GM18511 (cell line): ENCODE data around the gene MMEL1.

Experiments
- ATAC-seq: cut with Tn5 transposase; IDR thresholded peaks from one replicate; pipeline ENCODE4 v1.9.1; 2021; ENCODE audit warnings: mild to moderate bottlenecking, moderate library complexity; ENCODE audit not compliant: unreplicated experiment

Gene MMEL1

DNA sequence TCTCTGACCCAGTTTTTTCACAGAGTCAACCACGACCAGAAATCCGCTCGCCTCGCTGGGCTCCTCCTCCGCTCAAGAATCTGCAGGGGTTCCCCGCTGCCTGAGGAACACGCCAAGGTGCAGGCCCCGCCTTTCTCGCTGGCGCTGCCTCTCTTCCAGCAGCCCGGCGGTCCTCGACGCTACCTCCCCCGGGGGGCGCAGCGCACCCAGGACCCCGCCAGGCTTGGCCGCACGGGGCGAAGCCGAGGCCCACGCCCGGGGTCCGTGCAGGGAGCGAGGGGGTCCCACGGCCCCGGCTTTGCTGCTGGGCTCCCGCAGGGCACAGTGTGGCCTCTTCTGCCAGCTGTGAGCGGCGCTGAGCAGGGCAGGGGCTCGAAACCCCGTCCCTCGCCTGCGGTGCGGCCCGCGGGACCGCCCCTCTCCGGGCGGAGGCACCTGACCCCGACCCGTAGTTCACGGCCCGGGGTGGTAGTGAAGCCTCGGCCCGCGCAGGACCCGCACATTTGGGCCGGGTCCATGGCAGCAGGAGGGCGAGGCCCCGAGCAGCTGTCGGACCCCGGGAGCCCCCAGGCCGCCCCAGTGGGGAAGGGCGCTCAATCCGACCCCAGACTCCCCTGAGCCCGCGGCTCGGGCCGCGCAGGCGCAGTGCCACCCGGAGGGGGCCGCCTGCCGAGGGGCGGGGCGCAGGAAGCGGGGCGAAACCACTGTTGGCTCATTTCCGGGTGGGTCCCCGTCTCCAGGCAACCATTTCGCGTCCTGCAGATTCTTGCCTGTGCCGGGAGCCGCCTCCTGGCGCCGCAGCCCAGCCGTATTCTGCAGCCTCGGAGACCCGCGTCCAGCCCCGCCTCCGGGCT lies 10.0 kb upstream of the MMEL1 start:
- ATAC-seq, result peak; percentile 89

DNA sequence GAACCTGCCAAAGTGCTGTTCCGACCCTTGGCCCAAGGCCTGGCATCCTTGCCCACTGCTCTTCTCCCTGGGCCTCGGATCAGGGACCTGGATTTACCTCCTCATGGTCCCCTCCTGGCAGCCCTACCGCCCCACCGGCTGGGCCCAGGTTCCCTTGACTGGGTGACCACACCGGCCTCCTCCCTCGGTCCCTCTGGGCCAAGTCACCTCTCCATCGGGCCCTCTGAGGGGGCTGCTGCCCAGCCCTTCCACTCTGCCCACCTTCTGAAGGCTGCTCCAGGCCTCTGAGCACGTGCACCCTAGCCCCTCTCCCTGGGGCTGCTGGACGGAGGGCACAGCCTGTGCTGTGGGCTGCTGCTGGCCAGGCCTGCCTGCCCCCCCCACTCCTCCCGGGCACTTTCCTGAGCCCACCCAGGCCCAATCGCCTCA lies 9.3 kb upstream of the MMEL1 start:
- ATAC-seq, result peak; percentile 2

DNA sequence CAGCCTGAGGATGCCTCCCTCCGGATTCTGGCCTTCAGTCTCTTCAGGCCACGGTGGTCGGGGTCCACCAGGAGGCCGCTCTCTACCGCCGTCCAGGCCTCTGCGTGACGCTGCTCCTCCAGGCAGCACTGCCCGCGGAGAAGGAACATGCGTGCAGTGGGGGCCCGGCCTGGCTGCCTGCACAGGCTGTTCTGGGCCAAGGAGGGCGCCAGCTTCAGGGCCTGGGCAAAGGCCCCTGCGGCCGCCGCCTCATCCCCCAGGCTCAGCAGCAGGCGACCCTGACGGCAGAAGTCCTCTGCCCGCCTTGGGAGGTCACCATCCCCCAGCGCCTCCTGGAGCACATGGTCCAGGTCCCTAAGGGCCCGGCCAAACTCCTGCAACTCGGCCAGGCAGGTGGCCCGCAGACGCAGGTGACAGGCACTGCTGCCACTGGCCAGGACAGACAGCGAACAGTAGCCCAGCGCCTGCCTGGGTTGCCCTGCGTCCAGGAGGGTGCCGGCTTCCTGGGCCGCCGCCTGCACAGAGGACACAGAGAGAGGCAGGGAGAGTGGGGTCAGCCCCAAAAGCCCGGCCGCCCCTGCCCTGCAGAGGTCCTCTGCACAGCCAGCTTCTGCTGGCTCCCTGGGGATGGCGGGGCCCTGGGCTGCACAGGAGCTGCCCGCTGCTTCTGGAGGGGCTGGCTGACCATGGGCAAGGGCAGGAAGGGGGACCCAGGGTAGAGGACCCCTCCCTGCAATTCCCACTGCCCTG lies 8.7 kb upstream of the MMEL1 start:
- ATAC-seq, result no peak

DNA sequence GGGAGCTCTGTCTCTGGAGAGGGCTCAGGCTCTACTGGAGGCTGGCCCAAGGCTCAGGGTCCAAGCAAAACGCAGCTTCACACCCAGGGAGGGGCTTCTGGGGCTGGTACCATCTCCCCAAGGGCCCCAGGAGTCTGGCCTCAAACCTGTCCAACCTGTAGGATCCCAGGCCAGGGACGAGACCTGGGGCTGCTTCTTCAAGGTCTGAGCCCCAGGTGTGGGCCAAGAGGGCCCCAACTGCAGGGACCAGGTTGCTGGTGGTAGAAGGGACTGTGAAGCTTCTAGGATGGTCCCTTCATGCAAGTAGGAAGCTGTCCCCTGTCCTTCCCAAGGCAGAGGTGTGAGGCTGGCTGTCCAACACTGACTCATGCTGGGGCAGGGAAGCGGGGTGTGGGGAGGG lies 7.8 kb upstream of the MMEL1 start:
- no peak for ATAC-seq

DNA sequence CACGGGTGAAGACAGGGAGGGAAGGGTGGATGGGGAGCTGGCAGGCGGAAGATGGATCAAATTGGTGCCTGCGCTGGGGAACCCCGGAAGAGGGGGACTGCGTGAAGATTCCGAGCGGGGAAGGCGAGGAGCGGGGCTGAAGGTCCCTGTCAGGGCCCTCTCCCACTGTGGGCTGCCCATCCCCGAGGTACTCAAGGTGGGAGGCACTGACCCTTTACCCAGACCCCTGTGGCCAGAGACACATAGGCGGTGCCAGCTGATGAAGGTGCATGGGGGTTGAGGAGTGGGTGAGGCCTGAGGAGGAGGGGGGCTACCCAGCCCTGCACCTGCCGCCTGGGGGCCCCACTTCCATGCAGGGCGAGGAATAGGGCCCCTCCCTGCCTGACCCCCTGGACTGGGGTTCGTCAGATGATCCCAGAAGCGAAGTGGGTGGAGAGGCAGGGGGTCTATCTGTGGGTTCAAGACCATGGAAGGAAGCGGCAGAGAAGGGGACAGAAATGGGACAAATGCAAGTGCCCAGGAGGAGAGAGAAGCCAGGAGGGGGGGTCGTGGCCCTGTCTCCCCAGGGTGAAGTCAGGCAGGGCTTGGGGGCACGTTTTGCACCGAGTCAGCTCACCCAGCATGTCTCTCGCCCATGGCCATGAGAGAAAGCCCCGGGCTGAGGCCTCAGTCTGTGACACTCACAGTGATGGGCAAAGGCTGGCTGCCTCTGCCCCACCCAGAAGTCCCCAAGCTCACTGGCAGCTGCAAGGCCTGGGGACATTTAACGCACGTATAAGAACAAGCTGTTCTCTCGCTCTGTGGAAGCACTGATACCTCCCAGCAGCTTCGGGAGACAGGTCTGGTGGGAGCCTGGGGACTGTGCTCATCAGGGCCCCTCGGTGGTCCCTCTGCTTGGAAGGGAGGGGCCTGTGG lies 7.0 kb upstream of the MMEL1 start:
- no peak for ATAC-seq

DNA sequence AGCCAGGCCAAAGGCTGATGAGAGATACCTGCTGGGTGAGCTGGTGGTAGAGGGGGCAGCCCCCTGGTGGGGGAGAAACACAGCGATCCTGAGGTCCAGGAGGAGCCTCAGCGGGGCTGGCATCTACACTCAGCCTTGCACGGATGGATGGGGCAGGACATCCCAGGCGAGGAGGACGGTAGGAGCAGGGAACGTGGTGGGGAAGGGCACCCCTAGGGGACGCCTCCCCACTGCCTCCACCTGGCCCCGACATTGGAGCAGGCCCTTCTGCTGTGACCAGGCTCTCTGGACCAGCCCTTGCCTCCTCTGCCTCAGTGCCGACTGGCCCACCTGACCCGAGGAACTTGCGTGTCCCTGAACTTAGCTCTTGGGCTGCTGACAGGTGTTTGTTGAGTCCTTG lies 6.4 kb upstream of the MMEL1 start:
- no peak for ATAC-seq

DNA sequence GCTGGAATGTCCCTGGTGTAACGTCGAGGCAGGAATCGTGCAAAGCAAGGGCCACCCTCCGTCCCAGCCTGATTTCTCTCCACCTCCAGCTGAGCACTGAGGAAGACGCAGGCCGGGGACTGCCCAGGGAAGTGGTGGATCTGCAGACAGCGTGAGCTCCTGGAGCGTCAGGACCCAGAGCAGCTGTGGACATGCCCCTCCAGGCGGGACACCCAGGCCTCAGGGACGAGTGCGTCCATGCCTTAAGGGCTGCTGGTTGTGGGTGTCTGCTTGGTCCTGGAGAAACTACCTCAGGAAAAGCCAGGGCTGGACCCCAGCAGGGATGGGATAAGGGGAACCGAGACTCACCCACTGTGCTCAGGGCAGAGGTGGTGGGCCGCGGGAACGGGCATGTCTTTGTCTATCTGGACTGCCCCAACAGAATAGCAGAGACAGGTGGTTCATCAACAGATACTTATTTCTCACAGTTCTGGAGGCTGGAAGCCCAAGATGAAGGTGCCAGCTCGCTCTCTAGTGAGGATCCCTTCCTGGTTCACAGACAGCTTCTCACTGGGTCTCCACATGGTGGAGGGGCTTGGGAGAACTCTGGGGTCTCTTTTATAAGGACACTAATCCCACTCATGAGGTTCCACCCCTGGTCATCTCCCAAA lies 5.8 kb upstream of the MMEL1 start:
- no peak for ATAC-seq

DNA sequence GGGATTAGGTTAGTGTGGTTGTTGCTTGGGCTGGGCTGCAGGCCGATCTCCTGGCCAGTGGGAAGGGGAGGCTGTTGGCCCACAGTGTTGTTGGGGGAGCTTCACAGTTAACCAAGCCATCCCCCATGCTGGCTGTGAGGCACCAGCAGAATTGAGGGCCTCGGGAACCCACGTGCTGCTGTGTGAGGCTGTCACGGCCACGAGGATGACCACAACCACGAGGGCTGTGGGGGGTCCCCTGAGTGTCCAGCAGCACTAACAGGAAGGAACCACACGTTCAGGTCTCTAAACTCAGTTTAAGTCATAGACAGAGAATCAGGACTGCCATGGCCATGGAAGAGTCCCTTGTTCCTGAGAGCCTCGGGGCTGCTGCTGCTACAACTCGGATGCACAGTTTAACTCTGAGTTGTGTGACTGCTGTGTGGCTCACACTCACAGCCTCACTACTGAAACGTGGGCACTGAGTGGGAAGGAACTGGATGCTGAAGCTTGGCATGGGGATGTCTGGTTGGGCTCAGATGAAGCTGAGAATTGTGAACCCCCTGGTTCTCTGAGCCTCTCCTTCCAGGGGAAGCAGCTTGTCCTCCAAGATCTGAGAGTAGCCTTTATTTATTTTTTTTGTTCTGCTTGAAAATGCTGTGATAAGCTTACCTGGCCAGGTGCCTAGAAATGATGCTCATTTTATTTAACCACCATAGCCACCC lies 4.8 kb upstream of the MMEL1 start:
- no peak for ATAC-seq

DNA sequence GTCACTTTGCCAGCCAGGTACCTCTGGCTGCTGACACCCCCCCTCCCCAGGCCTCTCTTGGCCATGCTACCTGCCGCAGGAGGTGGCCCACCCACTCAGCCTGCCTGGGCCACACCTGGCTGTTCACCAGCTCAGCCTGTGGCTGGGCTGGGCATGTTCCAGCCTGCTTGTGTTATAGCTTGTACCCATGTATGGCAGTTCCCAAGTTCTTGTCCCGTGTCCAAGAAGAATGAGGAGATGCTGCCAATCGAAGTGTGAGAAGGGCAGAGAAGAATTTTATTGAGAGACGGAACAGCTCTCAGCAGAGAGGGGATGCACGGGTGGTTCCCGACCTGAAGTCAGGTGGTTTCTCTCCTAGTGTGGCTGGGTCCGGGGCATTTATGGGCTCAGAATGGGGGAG lies 3.9 kb upstream of the MMEL1 start:
- no peak for ATAC-seq

DNA sequence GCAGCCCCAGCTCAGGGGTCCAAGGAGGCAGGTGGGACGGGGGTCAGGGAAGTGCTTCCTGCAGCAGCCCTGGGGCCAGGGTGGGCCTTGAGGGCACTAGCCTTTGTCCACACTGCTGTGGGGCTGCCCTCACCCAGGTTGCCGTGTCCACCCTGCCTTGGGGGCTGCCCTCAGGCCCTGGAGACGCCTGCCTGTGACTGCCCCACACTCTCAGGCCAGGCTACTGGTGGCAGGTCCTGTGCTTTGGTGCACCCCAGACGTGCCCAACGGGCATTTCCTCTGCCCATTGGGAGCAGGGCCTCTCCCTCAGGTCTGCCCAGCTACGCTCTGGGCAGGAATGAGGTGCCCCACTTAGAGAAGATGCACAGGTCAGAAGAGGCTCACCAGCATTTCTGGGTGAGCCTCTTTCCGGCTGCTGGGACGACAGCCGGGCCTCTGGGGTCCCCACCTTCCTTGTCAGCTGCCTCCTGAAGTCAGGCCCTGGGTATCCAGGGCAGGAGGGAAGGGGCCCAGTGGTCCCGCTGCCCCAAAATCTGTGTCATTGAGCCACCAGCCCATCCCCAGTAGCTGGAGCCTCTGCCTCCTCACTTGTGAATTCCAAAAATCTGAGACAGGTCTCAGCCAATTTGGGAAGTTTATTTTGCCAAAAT lies 2.7 kb upstream of the MMEL1 start:
- no peak for ATAC-seq

DNA sequence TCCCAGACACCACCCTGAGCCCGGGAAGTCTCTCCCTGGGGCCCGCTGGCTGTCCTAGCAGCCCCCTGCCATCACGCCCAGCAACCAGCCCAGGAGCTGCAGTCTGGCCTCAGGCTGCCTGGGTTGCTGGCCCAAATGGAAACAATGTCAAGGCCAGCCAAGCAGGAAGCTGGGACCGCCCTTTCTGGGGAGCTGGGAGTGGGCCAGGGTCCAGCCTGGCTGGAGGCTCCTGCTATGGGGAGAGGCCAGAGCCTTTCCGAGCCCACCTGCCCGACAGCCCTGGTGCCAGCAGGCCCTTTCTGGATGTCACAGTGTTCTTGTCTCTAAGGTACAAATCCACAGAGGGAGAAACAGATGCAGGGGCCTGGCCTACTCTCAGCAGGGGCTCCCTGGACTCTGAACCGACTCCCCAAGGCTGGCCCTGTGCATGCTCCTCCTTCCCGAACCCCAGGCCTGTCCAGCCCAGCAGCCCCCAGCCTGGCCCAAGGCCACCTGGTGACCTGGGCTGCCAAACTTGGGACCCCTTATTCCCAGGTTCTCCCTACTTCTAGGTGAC lies 1.2 kb upstream of the MMEL1 start:
- no peak for ATAC-seq

DNA sequence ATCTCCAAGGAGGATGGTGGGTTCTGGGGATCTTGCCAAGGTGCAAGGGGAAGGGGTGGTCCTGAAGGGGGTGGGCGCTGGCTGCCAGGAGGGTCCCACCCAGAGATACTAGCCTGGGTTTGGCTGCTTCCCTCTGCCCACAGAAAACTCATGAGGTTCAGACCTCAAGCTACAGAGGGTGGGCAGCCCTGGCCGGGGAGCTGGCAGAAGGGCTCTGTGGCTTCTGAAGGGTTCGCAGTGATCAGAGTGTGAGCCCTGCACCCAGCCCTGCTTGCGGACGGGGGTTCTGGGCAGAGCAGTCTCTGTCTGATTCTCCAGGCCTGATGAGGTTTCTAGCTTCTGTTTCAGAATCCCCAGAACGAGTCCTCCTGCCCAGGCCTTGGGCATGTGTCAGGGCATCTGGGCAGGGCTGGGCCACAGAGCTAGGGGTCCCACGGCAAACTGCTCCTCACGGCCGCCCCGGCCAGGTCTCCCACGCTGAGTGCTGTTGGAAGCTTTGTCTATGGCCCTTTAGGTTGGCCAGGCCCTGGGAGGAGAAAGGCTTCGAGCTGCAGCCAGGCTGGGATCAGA lies 635 bp upstream of the MMEL1 start:
- ATAC-seq, result no peak

DNA sequence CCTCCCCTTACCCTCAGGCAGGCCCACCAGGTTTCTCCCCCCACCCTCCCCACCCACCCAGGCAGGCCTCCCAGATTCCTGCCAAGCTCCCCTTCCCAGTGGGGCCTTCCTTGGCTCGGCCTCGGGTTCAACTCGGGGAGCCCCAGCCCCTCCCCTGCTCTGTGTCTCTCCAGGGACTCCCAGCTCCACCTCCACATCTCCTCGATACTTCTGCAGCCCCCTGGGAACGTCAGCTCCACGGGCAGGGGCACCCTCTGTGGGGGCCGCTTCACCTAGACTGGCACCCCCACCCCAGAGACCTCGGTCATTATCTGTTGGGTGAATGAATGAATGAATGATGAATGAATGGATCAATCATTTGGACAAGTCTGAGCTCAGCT lies 775 bp downstream of the MMEL1 start:
- ATAC-seq, result no peak

DNA sequence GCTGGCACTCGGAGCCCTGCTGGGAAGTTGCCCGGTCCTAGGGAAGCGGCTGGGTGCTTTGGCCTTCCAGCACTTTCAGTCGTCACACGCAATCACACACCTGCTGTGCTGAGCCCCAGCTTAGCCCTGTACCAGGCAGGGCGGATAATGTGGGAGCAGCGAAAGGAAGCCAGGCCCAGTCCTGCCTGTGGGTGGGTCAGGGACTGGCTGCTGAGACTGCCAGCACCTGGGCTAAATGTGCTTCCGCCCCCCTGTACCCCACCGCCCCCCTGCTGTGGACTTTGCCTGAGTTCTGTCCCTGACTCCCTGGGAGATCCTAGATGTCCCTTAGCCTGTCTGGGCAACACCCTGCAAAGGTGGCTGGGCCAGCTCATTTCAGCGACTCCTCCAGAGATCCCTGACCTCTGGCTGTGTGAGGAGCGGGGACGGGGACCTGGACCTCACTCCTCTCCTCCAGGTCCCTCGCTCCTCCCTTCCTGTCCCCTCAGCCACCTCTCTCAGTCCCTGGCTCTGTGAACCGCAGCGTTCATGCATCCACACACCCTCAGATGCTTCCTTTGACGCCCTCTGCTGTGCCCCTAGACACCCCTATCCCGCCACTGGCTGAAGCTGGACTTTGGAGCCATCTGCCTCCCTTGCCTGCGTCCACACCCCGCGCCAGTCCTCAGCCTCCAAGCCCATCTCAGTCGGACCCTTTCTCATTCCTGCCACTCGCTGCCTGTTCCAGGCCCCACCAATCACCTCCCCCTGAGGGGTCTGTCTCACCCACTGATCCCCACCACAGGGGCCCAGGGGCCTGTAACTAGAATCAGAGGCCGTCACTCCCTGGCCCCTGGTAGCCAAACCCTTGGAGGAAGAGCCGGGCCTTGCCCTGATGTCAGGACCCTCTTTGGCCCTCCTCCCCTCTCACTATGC lies 1.4 kb downstream of the MMEL1 start:
- no peak for ATAC-seq

DNA sequence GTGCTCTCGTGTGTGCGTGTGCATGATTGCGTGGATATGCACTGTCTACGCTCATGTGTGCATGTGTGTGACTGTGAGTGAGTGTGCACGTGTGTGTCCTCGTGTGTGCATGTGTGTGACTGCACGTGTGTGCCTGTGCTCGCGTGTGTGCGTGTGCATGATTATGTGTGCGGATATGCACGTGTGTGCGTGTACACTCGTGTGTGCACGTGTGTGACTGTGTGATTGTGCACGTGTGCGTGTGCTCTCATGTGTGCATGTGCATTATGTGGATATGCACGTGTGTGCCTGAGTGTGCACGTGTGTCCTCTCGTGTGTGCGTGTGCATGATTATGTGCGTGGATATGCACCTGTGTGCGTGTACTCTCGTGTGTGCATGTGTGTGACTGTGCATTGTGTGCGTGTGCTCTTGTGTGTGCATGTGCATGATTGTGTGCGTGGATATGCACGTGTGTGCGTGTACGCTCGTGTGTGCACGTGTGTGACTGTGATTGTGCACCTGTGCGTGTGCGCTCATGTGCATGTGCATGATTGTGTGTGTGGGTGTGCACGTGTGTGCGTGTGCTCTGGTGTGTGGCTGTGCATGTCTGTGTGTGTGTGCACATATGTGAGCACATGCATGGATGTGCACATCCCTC lies 2.2 kb downstream of the MMEL1 start:
- ATAC-seq, result no peak

DNA sequence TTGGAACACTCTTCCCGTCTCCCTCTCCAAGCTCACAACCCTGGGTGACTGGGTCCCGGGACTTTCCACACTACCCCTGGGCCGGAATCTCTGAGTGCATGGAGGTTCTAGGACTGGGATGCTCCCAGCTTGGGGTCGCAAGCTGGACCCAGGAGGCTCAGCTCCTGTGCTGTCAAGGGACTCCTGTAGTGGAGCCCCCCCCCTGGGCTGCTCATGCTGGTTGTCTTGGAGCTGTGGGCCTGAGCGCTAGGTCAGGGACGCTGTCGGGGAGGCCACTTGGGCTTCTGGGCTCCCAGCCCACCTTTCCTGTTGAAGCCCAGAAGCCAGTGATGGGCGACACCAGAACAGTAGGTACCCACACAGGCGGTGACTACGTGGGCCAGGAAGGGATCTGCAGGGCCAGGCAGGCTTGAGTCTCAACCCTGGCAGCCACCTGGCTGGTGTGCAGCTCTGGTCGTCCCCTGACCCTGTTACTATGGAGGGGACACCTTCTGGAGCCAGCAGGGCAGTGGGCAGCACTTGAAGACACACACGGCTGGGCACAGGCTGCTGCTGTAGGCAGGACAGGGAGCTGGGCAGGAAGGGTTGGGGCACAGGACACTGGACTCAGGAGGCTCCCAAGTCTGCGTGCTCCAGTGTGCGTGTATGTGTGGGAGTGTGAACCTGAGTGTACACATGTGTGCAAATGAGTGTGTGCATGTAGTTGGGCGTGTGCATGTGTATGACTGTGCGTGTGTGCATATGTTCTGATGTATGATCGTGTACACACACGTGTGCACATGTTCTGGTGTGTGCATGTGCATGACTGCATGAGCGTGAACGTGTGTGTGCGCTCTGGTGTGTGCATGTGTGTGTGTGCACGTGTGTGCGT lies 3.0 kb downstream of the MMEL1 start:
- no peak for ATAC-seq
